ENCODE data around the gene PDGFB.

GRCh38 chr22:39177791-39178190, 67.0 kb downstream of the PDGFB start:
- no peak for TF ChIP-seq CTCF (IDR thresholded peaks at IDR 0.05)
- no peak for TF ChIP-seq POLR2A (IDR thresholded peaks at IDR 0.05)
